ENCODE results near the gene SMAD7. TPM values are rescaled to one million over a fixed set of nuclear protein-coding genes. Genes with fewer than 3 reads are reported as not detected.

Gene SMAD7
- total and polyA plus RNA-seq, 4 donors: 27.3 to 98.8 (median 44.2) TPM

GRCh38 chr18:48989304-48990303 is 38.8 kb upstream of the SMAD7 start:
- no peak for DNase-seq
- ATAC-seq (ENCODE audit: low FRiP score): no peak
- Histone ChIP-seq H3K27ac (ENCODE audit: low read depth in 1 of 2, low read length in 2 of 2) (peak overlapping the region; percentile 18 to 55), H3K9me3 (ENCODE audit: control insufficient read depth, low read length) (no peaks in the 10 kb centered on the region), H3K4me1 (ENCODE audit: control insufficient read depth in 1 of 2, insufficient read depth in 2 of 2, low read length in 2 of 2) (no peaks in the 10 kb centered on the region), H3K36me3 (ENCODE audit: control insufficient read depth in 1 of 2, insufficient read depth in 2 of 2, low read length in 1 of 2) (no peaks in the 10 kb centered on the region), H3K27me3 (ENCODE audit: control insufficient read depth in 1 of 2, insufficient read depth in 2 of 2, low read length in 1 of 2) (no peaks in the 10 kb centered on the region), H3K4me3 (ENCODE audit: low read length in 2 of 2) (no peak overlapping the region)
- 31 to 39% methylated on average over 16 of the region's 16 CpGs for whole genome bisulfite sequencing, 2 donors
- intact Hi-C loops (cut with DNase I): loop anchor here in 1 of 2 donors (2.0 kb wide), 1 partner anchor 35 kb away; no protein-coding TSS in a partner anchor

GRCh38 chr18:48988508-48989303 is 37.9 kb upstream of the SMAD7 start:
- 94 to 96% methylated on average over 14 to 15 of the region's 15 CpGs for WGBS, 2 donors
- no peaks in the 10 kb centered on the region for H3K36me3 ChIP-seq (ENCODE audit: control insufficient read depth in 1 of 2, insufficient read depth in 2 of 2, low read length in 1 of 2)
- intact Hi-C loops (cut with DNase I): no loop called here
- DNase-seq: no peak
- H3K9me3 ChIP-seq (ENCODE audit: control insufficient read depth, low read length): no peaks in the 10 kb centered on the region
- no peak overlapping the region for H3K4me3 ChIP-seq (ENCODE audit: low read length in 2 of 2)
- H3K27me3 ChIP-seq (ENCODE audit: control insufficient read depth in 1 of 2, insufficient read depth in 2 of 2, low read length in 1 of 2): no peaks in the 10 kb centered on the region
- H3K27ac ChIP-seq (ENCODE audit: low read depth in 1 of 2, low read length in 2 of 2): peak overlapping the region; percentile 44 to 55
- H3K4me1 ChIP-seq (ENCODE audit: control insufficient read depth in 1 of 2, insufficient read depth in 2 of 2, low read length in 2 of 2): no peaks in the 10 kb centered on the region
- ATAC-seq (ENCODE audit: low FRiP score): no peak

GRCh38 chr18:48987821-48988220 is 37.1 kb upstream of the SMAD7 start:
- H3K36me3 ChIP-seq (ENCODE audit: control insufficient read depth in 1 of 2, insufficient read depth in 2 of 2, low read length in 1 of 2): no peaks in the 10 kb centered on the region
- H3K4me3 ChIP-seq (ENCODE audit: low read length in 2 of 2): no peak overlapping the region
- peak overlapping the region; percentile 29 to 88 for H3K27ac ChIP-seq (ENCODE audit: low read depth in 1 of 2, low read length in 2 of 2)
- no peaks in the 10 kb centered on the region for H3K27me3 ChIP-seq (ENCODE audit: control insufficient read depth in 1 of 2, insufficient read depth in 2 of 2, low read length in 1 of 2)
- H3K4me1 ChIP-seq (ENCODE audit: control insufficient read depth in 1 of 2, insufficient read depth in 2 of 2, low read length in 2 of 2): no peaks in the 10 kb centered on the region
- intact Hi-C loops (cut with DNase I): no loop called here
- DNase-seq (no peak), ATAC-seq (ENCODE audit: low FRiP score) (no peak)
- WGBS, 2 donors: 3 to 13% methylated on average over 8 of the region's 8 CpGs
- H3K9me3 ChIP-seq (ENCODE audit: control insufficient read depth, low read length): no peaks in the 10 kb centered on the region

GRCh38 chr18:48986851-48987761 is 36.3 kb upstream of the SMAD7 start:
- H3K36me3 ChIP-seq (ENCODE audit: control insufficient read depth in 1 of 2, insufficient read depth in 2 of 2, low read length in 1 of 2): no peaks in the 10 kb centered on the region
- WGBS, 2 donors: 67 to 72% methylated on average over 19 to 20 of the region's 20 CpGs
- H3K4me1 ChIP-seq (ENCODE audit: control insufficient read depth in 1 of 2, insufficient read depth in 2 of 2, low read length in 2 of 2): no peaks in the 10 kb centered on the region
- H3K9me3 ChIP-seq (ENCODE audit: control insufficient read depth, low read length): no peaks in the 10 kb centered on the region
- H3K27ac ChIP-seq (ENCODE audit: low read depth in 1 of 2, low read length in 2 of 2): peak overlapping the region; percentile 24 to 58
- DNase-seq (no peak), ATAC-seq (ENCODE audit: low FRiP score) (no peak)
- H3K4me3 ChIP-seq (ENCODE audit: low read length in 2 of 2): no peak overlapping the region
- intact Hi-C loops (cut with DNase I): no loop called here
- H3K27me3 ChIP-seq (ENCODE audit: control insufficient read depth in 1 of 2, insufficient read depth in 2 of 2, low read length in 1 of 2): no peaks in the 10 kb centered on the region

GRCh38 chr18:48985161-48985560 is 34.4 kb upstream of the SMAD7 start:
- Histone ChIP-seq H3K9me3 (ENCODE audit: control insufficient read depth, low read length) (no peaks in the 10 kb centered on the region), H3K4me1 (ENCODE audit: control insufficient read depth in 1 of 2, insufficient read depth in 2 of 2, low read length in 2 of 2) (no peaks in the 10 kb centered on the region), H3K36me3 (ENCODE audit: control insufficient read depth in 1 of 2, insufficient read depth in 2 of 2, low read length in 1 of 2) (no peaks in the 10 kb centered on the region), H3K27me3 (ENCODE audit: control insufficient read depth in 1 of 2, insufficient read depth in 2 of 2, low read length in 1 of 2) (no peaks in the 10 kb centered on the region), H3K4me3 (ENCODE audit: low read length in 2 of 2) (no peak overlapping the region), H3K27ac (ENCODE audit: low read depth in 1 of 2, low read length in 2 of 2) (no peak overlapping the region)
- ATAC-seq (ENCODE audit: low FRiP score): no peak
- no peak for DNase-seq
- intact Hi-C loops (cut with DNase I): no loop called here
- WGBS, 2 donors: 84 to 89% methylated on average over 3 of the region's 3 CpGs

- no peak overlapping the region for H3K27ac ChIP-seq (ENCODE audit: low read depth in 1 of 2, low read length in 2 of 2)
- ATAC-seq (ENCODE audit: low FRiP score) (no peak), DNase-seq (peak in 1 of 2 donors; percentile 87)
- WGBS, 2 donors: 82 to 86% methylated on average over 8 of the region's 8 CpGs
- no peaks in the 10 kb centered on the region for H3K36me3 ChIP-seq (ENCODE audit: control insufficient read depth in 1 of 2, insufficient read depth in 2 of 2, low read length in 1 of 2)
- H3K27me3 ChIP-seq (ENCODE audit: control insufficient read depth in 1 of 2, insufficient read depth in 2 of 2, low read length in 1 of 2): no peaks in the 10 kb centered on the region
- intact Hi-C loops (cut with DNase I): no loop called here
- no peaks in the 10 kb centered on the region for H3K4me1 ChIP-seq (ENCODE audit: control insufficient read depth in 1 of 2, insufficient read depth in 2 of 2, low read length in 2 of 2)
- H3K4me3 ChIP-seq (ENCODE audit: low read length in 2 of 2): no peak overlapping the region
- no peaks in the 10 kb centered on the region for H3K9me3 ChIP-seq (ENCODE audit: control insufficient read depth, low read length)
Measured at GRCh38 chr18:48983793-48984437, 33.1 kb upstream of the SMAD7 start.

GRCh38 chr18:48982266-48982665 is 31.5 kb upstream of the SMAD7 start:
- ATAC-seq (ENCODE audit: low FRiP score) (no peak), DNase-seq (no peak)
- H3K36me3 ChIP-seq (ENCODE audit: control insufficient read depth in 1 of 2, insufficient read depth in 2 of 2, low read length in 1 of 2): no peaks in the 10 kb centered on the region
- H3K4me3 ChIP-seq (ENCODE audit: low read length in 2 of 2): no peak overlapping the region
- H3K27ac ChIP-seq (ENCODE audit: low read depth in 1 of 2, low read length in 2 of 2): no peak overlapping the region
- intact Hi-C loops (cut with DNase I): no loop called here
- H3K9me3 ChIP-seq (ENCODE audit: control insufficient read depth, low read length): no peaks in the 10 kb centered on the region
- H3K4me1 ChIP-seq (ENCODE audit: control insufficient read depth in 1 of 2, insufficient read depth in 2 of 2, low read length in 2 of 2): no peaks in the 10 kb centered on the region
- no peaks in the 10 kb centered on the region for H3K27me3 ChIP-seq (ENCODE audit: control insufficient read depth in 1 of 2, insufficient read depth in 2 of 2, low read length in 1 of 2)
- WGBS, 2 donors: 89 to 91% methylated on average over 7 of the region's 7 CpGs
